Transverse colon (tissue), 4 donors: ENCODE measurements around the gene IRF4. TPM values are rescaled to one million over a fixed set of nuclear protein-coding genes. Genes with fewer than 3 reads are reported as not detected.

Experiments used
- DNase-seq: peaks from one replicate; pipeline ENCODE4 v3.0.0-alpha.2; 2019
- H3K27ac ChIP-seq, 4 donors: fragments of 200-600 bp; sonication (generic); 2 replicates each; pipeline ENCODE4 v1.5.1; 2016 to 2018; ENCODE audit warnings: inconsistent platforms in 4 of 4
- H3K27me3 ChIP-seq: fragments of 200-600 bp; sonication (generic); 2 replicates; pipeline ENCODE4 v1.5.1; 2017; ENCODE audit warnings: inconsistent platforms
- H3K36me3 ChIP-seq, 4 donors: fragments of 200-600 bp; sonication (generic); 2 replicates each; pipeline ENCODE4 v1.5.1; 2017 to 2019; ENCODE audit warnings: inconsistent platforms in 4 of 4
- H3K4me1 ChIP-seq, 4 donors: fragments of 200-600 bp; sonication (generic); 2 replicates each; pipeline ENCODE4 v1.5.1; 2017 to 2020; ENCODE audit warnings: inconsistent platforms in 4 of 4
- H3K4me3 ChIP-seq, 4 donors: fragments of 200-600 bp; sonication (generic); 1 replicate in 1 of 4; 2 replicates in 3 of 4; pipeline versions ENCODE4 v1.5.1 to v1.6.1; 2017 to 2019; ENCODE audit warnings: inconsistent platforms in 4 of 4
- H3K9me3 ChIP-seq, 2 donors: fragments of 200-600 bp; sonication (generic); 2 replicates each; pipeline ENCODE4 v1.5.1; 2017 to 2019; ENCODE audit warnings: inconsistent platforms in 2 of 2
- CTCF ChIP-seq, 5 experiments: fragments of 200-600 bp in 3 of 5; fragments of 450-650 bp in 2 of 5; sonication (generic) in 3 of 5; IDR thresholded peaks; 1 replicate in 2 of 5; 2 replicates in 3 of 5; pipeline ENCODE4 v1.5.1; 2016 to 2017; ENCODE audit warnings: antibody characterized with exemption in 5 of 5, inconsistent platforms in 3 of 5, mild to moderate bottlenecking in 2 of 5, moderate library complexity in 1 of 5
- EP300 ChIP-seq: sonication (generic); formaldehyde crosslinking; IDR thresholded peaks from one replicate; pipeline ENCODE4 v1.6.1; 2017; ENCODE audit warnings: antibody characterized with exemption, low read depth
- POLR2A ChIP-seq: fragments of 450-650 bp; IDR thresholded peaks from one replicate; pipeline ENCODE4 v1.6.1; 2016; ENCODE audit warnings: antibody characterized with exemption, mild to moderate bottlenecking, moderate library complexity
- POLR2AphosphoS5 ChIP-seq, 3 donors: sonication (generic); formaldehyde crosslinking; IDR thresholded peaks; one replicate each; pipeline ENCODE4 v1.6.1; 2016; ENCODE audit warnings: antibody characterized with exemption in 3 of 3
- WGBS, 2 donors: methylation state at CpG; one replicate each; pipeline ENCODE4 v1.1.5; 2018; ENCODE audit warnings: low coverage in 1 of 2; 5-methylcytosine and 5-hydroxymethylcytosine counted together
- in situ Hi-C, 4 donors: fragments of 200-750 bp; cut with MboI; loops; one replicate each; pipeline versions ENCODE4 v1.15.0 to v1.15.1; 2017; ENCODE audit warnings: low sequenced_read_pairs in 3 of 4, low pct_ligation_motif_present in 1 of 4, low pct_unique_long_range_greater_than_20kb in 1 of 4
- intact Hi-C: fragments of 100-400 bp; cut with DNase I; formaldehyde crosslinking; loops from one replicate; pipeline ENCODE4 v1.15.1; 2023; ENCODE audit warnings: low total_unique reads
- total RNA-seq, 4 donors: library from RNA; depleted of rRNA; stranded (reverse); fragments of >200 nt; gene quantifications; one replicate each; pipeline ENCODE4 v1.1.0, GENCODE V29; 2016

Gene IRF4
- total RNA-seq, 4 donors from 2014 or later: 0.40 to 18.4 (median 4.3) TPM

- TF ChIP-seq POLR2AphosphoS5 (IDR thresholded peaks at IDR 0.05) (no peak), EP300 (no peak), CTCF (IDR thresholded peaks at IDR 0.05) (no peak), POLR2A (no peak)
- DNase-seq: no peak
- intact Hi-C loops: no loop called here
- 62 to 84% methylated on average over 3 of the region's 3 CpGs for WGBS, 2 donors
- Histone ChIP-seq H3K36me3 (no peaks in the 10 kb centered on the region), H3K4me3 (no peak overlapping the region), H3K27me3 (peaks cover 21% of the 10 kb centered on the region), H3K27ac (no peak overlapping the region), H3K9me3 (peaks cover 4 to 8% of the 10 kb centered on the region in 2 donors), H3K4me1 (no peaks in the 10 kb centered on the region)
- in situ Hi-C loops: no loop called here
Observed at GRCh38 chr6:412146-412886, 20.8 kb downstream of the IRF4 start.

GRCh38 chr6:414447-414846 is 22.9 kb downstream of the IRF4 start:
- peaks cover 21% of the 10 kb centered on the region for H3K27me3 ChIP-seq
- no peak for DNase-seq
- H3K36me3 ChIP-seq: no peaks in the 10 kb centered on the region
- in situ Hi-C loops (no loop called here), intact Hi-C loops (no loop called here)
- no peaks in the 10 kb centered on the region for H3K4me1 ChIP-seq
- TF ChIP-seq EP300 (no peak), POLR2A (no peak), POLR2AphosphoS5 (IDR thresholded peaks at IDR 0.05) (no peak), CTCF (IDR thresholded peaks at IDR 0.05) (no peak)
- H3K9me3 ChIP-seq: peaks cover 4 to 8% of the 10 kb centered on the region in 2 donors
- no peak overlapping the region for H3K27ac ChIP-seq
- no peak overlapping the region for H3K4me3 ChIP-seq

- 93 to 100% methylated on average over 3 of the region's 3 CpGs for WGBS, 2 donors
- Histone ChIP-seq H3K4me1 (no peaks in the 10 kb centered on the region), H3K9me3 (peaks cover 4 to 8% of the 10 kb centered on the region in 2 donors), H3K36me3 (no peaks in the 10 kb centered on the region), H3K27me3 (peaks cover 21% of the 10 kb centered on the region), H3K27ac (no peak overlapping the region), H3K4me3 (no peak overlapping the region)
- in situ Hi-C loops (no loop called here), intact Hi-C loops (no loop called here)
- TF ChIP-seq CTCF (IDR thresholded peaks at IDR 0.05): no peak
- no peak for TF ChIP-seq POLR2A
- TF ChIP-seq POLR2AphosphoS5 (IDR thresholded peaks at IDR 0.05): no peak
- TF ChIP-seq EP300: no peak
- no peak for DNase-seq
Observed at GRCh38 chr6:415087-415486, 23.5 kb downstream of the IRF4 start.

- H3K36me3 ChIP-seq: no peaks in the 10 kb centered on the region
- H3K27ac ChIP-seq: no peak overlapping the region
- peaks cover 0 to 3% of the 10 kb centered on the region in 2 donors for H3K9me3 ChIP-seq
- no peak overlapping the region for H3K4me3 ChIP-seq
- no peak for DNase-seq
- TF ChIP-seq POLR2AphosphoS5 (IDR thresholded peaks at IDR 0.05) (no peak), CTCF (IDR thresholded peaks at IDR 0.05) (no peak), EP300 (no peak), POLR2A (no peak)
- WGBS, 2 donors: 90 to 94% methylated on average over 2 to 7 of the region's 7 CpGs
- no peaks in the 10 kb centered on the region for H3K27me3 ChIP-seq
- H3K4me1 ChIP-seq: no peaks in the 10 kb centered on the region
- intact Hi-C loops: no loop called here
- in situ Hi-C loops: no loop called here
Observed at GRCh38 chr6:421211-421610, 29.7 kb downstream of the IRF4 start.
